Measurements from ENCODE around the gene WNT5B.

Gene WNT5B

DNA sequence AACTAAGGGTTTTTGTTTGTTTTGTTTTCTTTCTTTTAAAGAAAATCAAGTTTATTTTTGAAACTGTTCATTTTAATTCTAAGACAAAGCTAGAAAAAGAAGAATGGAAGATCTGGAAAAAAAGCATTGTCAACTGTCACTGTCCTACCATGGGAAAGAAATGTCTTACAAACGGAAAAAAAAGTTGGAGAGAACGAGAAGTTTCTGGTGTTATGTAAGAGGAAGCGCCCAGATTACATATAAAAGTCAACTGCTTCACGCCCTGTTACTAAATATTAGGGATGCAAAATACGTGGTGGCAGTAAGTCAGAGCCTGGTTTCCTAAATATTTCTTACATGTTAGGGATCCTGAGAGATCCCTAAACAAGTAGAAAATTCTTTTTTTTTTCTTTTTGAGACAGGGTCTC, 20.3 kb upstream of the WNT5B start:
- no peaks in the 10 kb centered on the region for H4K20me1 ChIP-seq (ENCODE audit: insufficient read depth, low read length, poor library complexity, severe bottlenecking)

DNA sequence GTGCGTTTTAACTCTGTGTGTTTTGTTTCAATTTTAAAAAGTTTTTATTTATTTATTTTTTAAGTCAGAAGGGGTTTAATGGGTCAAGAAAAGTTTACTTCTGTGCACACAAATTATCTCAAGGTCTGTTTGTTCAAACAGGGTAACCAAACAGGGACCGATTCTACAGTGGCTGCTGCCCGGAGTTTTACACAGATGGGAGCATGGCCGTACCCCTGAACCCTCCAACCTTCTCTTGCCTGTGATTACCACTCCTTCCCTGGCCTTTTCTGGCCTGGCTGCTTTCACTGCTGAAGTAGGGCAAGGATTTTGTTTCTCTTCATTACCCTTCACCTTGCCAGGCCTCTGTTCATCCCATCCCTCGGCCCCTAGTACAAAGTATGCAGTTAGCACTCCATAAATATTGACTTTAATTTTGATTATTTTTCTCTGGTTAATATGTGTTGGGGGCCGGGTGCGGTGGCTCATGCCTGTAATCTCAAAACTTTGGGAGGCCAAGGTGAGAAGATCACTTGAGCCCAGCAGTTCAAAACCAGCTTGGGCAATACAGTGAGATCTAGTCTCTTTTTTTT, 18.9 kb upstream of the WNT5B start:
- H2AFZ ChIP-seq (ENCODE audit: low read length) = no peak overlapping the region
- H3F3A ChIP-seq (ENCODE audit: low read depth) = no peaks in the 10 kb centered on the region
- no peak overlapping the region for H3K4me2 ChIP-seq (ENCODE audit: low read depth, low read length, poor library complexity, severe bottlenecking)
- no peaks in the 10 kb centered on the region for H3K9me3 ChIP-seq (ENCODE audit: insufficient read depth, low read depth, low read length)
- no peak overlapping the region for H3K9ac ChIP-seq (ENCODE audit: low read depth, low read length, poor library complexity, severe bottlenecking)
- no peaks in the 10 kb centered on the region for H3K9me2 ChIP-seq (replicated peaks; ENCODE audit: low read depth, low read length)
- no peaks in the 10 kb centered on the region for H3K27me3 ChIP-seq (ENCODE audit: insufficient read depth, low read length, poor library complexity, severe bottlenecking)
- H4K20me1 ChIP-seq (ENCODE audit: insufficient read depth, low read length, poor library complexity, severe bottlenecking) = no peaks in the 10 kb centered on the region
- peaks cover 13% of the 10 kb centered on the region for H3K4me1 ChIP-seq (ENCODE audit: insufficient read depth, low read length, poor library complexity, severe bottlenecking)
- no peak overlapping the region for H3K4me3 ChIP-seq (ENCODE audit: low read length, poor library complexity, severe bottlenecking)
- no peaks in the 10 kb centered on the region for H3K36me3 ChIP-seq (ENCODE audit: insufficient read depth, low read length)
- no peak for TF ChIP-seq EZH2phosphoT487 (IDR thresholded peaks at IDR 0.05; ENCODE audit: borderline replicate concordance)
- TF ChIP-seq, protein P1, sequence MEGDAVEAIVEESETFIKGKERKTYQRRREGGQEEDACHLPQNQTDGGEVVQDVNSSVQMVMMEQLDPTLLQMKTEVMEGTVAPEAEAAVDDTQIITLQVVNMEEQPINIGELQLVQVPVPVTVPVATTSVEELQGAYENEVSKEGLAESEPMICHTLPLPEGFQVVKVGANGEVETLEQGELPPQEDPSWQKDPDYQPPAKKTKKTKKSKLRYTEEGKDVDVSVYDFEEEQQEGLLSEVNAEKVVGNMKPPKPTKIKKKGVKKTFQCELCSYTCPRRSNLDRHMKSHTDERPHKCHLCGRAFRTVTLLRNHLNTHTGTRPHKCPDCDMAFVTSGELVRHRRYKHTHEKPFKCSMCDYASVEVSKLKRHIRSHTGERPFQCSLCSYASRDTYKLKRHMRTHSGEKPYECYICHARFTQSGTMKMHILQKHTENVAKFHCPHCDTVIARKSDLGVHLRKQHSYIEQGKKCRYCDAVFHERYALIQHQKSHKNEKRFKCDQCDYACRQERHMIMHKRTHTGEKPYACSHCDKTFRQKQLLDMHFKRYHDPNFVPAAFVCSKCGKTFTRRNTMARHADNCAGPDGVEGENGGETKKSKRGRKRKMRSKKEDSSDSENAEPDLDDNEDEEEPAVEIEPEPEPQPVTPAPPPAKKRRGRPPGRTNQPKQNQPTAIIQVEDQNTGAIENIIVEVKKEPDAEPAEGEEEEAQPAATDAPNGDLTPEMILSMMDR (conservative IDR thresholded peaks at IDR 0.05; ENCODE audit: low read length) = no peak
- H3K79me2 ChIP-seq (ENCODE audit: insufficient read depth, low read length) = no peaks in the 10 kb centered on the region

More for the DNA sequence above, 20.3 kb upstream of the WNT5B start:
- no peaks in the 10 kb centered on the region for H3K9me3 ChIP-seq (ENCODE audit: insufficient read depth, low read depth, low read length)
- no peaks in the 10 kb centered on the region for H3F3A ChIP-seq (ENCODE audit: low read depth)
- peak overlapping the region; percentile 36 for H3K4me2 ChIP-seq (ENCODE audit: low read depth, low read length, poor library complexity, severe bottlenecking)
- H3K9ac ChIP-seq (ENCODE audit: low read depth, low read length, poor library complexity, severe bottlenecking) = peak overlapping the region; percentile 34
- H3K4me3 ChIP-seq (ENCODE audit: low read length, poor library complexity, severe bottlenecking) = no peak overlapping the region
- no peaks in the 10 kb centered on the region for H3K27me3 ChIP-seq (ENCODE audit: insufficient read depth, low read length, poor library complexity, severe bottlenecking)
- H3K9me2 ChIP-seq (replicated peaks; ENCODE audit: low read depth, low read length) = no peaks in the 10 kb centered on the region
- no peak for TF ChIP-seq EZH2phosphoT487 (IDR thresholded peaks at IDR 0.05; ENCODE audit: borderline replicate concordance)
- TF ChIP-seq, protein P1 (conservative IDR thresholded peaks at IDR 0.05; ENCODE audit: low read length) = no peak
- no peaks in the 10 kb centered on the region for H3K79me2 ChIP-seq (ENCODE audit: insufficient read depth, low read length)
- H2AFZ ChIP-seq (ENCODE audit: low read length) = peak overlapping the region; percentile 64
- peaks cover 13% of the 10 kb centered on the region for H3K4me1 ChIP-seq (ENCODE audit: insufficient read depth, low read length, poor library complexity, severe bottlenecking)
- H3K36me3 ChIP-seq (ENCODE audit: insufficient read depth, low read length) = no peaks in the 10 kb centered on the region

DNA sequence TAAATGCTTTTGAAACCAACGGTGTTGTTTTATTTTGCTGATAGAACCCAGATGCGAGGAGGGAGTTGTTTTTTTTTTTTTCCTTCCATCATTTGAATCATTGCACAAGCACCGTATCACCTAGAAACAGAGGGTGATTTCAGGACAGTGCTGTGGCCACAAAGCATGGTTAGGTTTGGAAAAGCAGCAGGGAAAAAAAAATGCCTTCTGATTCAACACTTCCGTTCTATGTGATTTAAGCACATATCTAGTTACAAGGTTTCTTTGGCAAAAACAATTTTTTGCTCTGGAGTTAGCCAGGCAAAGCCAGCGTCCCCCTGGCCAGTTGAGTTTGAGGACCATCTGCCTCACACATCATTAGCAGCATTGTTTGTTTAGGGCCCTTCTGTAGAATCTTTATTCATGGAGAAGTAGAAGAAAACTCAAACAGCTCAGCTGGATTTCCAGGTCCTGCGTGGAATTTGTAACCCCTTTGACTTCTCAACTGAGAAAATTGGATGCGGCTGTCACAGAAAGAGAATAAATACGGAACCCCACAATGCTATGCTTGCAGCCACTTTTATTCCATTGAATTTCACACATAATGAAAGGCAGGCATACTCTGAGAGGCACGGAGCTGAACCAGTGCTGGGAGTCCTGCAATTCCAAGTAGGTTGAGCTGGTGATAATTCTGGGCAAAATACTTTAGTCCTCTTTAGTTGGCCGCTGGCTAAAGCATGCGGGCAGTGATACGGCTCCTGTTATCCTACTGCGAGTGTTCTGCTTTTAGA, 17.0 kb upstream of the WNT5B start:
- Histone ChIP-seq H4K20me1 (ENCODE audit: insufficient read depth, low read length, poor library complexity, severe bottlenecking) (no peaks in the 10 kb centered on the region), H3F3A (ENCODE audit: low read depth) (no peaks in the 10 kb centered on the region), H3K36me3 (ENCODE audit: insufficient read depth, low read length) (no peaks in the 10 kb centered on the region), H3K9me2 (replicated peaks; ENCODE audit: low read depth, low read length) (no peaks in the 10 kb centered on the region), H3K4me2 (ENCODE audit: low read depth, low read length, poor library complexity, severe bottlenecking) (no peak overlapping the region), H2AFZ (ENCODE audit: low read length) (no peak overlapping the region), H3K27me3 (ENCODE audit: insufficient read depth, low read length, poor library complexity, severe bottlenecking) (no peaks in the 10 kb centered on the region), H3K79me2 (ENCODE audit: insufficient read depth, low read length) (no peaks in the 10 kb centered on the region), H3K9me3 (ENCODE audit: insufficient read depth, low read depth, low read length) (no peaks in the 10 kb centered on the region), H3K4me1 (ENCODE audit: insufficient read depth, low read length, poor library complexity, severe bottlenecking) (peaks cover 11% of the 10 kb centered on the region), H3K4me3 (ENCODE audit: low read length, poor library complexity, severe bottlenecking) (no peak overlapping the region), H3K9ac (ENCODE audit: low read depth, low read length, poor library complexity, severe bottlenecking) (no peak overlapping the region)
- TF ChIP-seq, protein P1 (conservative IDR thresholded peaks at IDR 0.05; ENCODE audit: low read length) = no peak
- no peak for TF ChIP-seq EZH2phosphoT487 (IDR thresholded peaks at IDR 0.05; ENCODE audit: borderline replicate concordance)

Measured in Loucy (cell line).